Panc1 (cell line): ENCODE results near the gene RPH3AL. TPM values are rescaled to one million over a fixed set of nuclear protein-coding genes. Genes with fewer than 3 reads are reported as not detected.

Experiments used
- ATAC-seq: fragments of 200-7000 bp; cut with Tn5 transposase; 2 replicates; pipeline ENCODE4 v1.9.1; 2020; ENCODE audit warnings: mild to moderate bottlenecking, moderate library complexity
- BruUV-seq: library from RNA; stranded (reverse); fragments of 400-500 nt; replicated peaks from 2 replicates; lab custom pipeline; 2021; lab: Mats Ljungman, UMichigan
- CTCF ChIA-PET: fragments of 300-600 bp; sonication (Branson Sonifier 250); formaldehyde crosslinking; loops from one replicate; lab custom pipeline; 2022; ENCODE audit warnings: antibody characterized with exemption; lab: Charles Lee
- POLR2A ChIA-PET: fragments of 300-600 bp; sonication (Branson Sonifier 250); formaldehyde crosslinking; loops from one replicate; lab custom pipeline; 2022; ENCODE audit warnings: antibody characterized with exemption; lab: Charles Lee
- DNase-seq: peaks from one replicate; pipeline ENCODE4 v3.0.0-alpha.2; 2010; ENCODE audit warnings: low read depth, low spot score
- H3K27ac ChIP-seq: 2 replicates; pipeline ENCODE4 v1.5.1; 2011; ENCODE audit warnings: mild to moderate bottlenecking, low read length, inconsistent platforms
- H3K27me3 ChIP-seq: fragments of 200-500 bp; sonication (Bioruptor generic); 2 replicates; pipeline ENCODE4 v1.6.0; 2014; ENCODE audit warnings: low read length, inconsistent platforms; ENCODE audit not compliant: control insufficient read depth, insufficient read depth
- H3K36me3 ChIP-seq: fragments of 200-500 bp; sonication (Bioruptor generic); 2 replicates; pipeline ENCODE4 v1.5.1; 2014; ENCODE audit warnings: inconsistent platforms, mild to moderate bottlenecking, low read length, moderate library complexity; ENCODE audit not compliant: control insufficient read depth, insufficient read depth
- H3K4me1 ChIP-seq: 2 replicates; pipeline ENCODE4 v1.5.1; 2011; ENCODE audit warnings: inconsistent platforms, mild to moderate bottlenecking, low read length, moderate library complexity; ENCODE audit not compliant: control insufficient read depth, insufficient read depth
- H3K4me3 ChIP-seq, 2 experiments: 2 replicates each; pipeline ENCODE4 v1.5.1; 2011 to 2012; ENCODE audit warnings: low read depth in 2 of 2, low read length in 2 of 2, mild to moderate bottlenecking in 2 of 2, inconsistent platforms in 1 of 2, moderate library complexity in 1 of 2
- H3K9me3 ChIP-seq: fragments of 200-500 bp; sonication (Bioruptor generic); 2 replicates; pipeline ENCODE4 v1.5.1; 2014; ENCODE audit warnings: low read depth, mild to moderate bottlenecking, inconsistent platforms, low read length, moderate library complexity; ENCODE audit not compliant: control insufficient read depth, insufficient read depth
- CTCF ChIP-seq: fragments of 450-650 bp; IDR thresholded peaks from 2 replicates; pipeline ENCODE4 v1.5.1; 2017; ENCODE audit warnings: mild to moderate bottlenecking
- POLR2AphosphoS5 ChIP-seq: IDR thresholded peaks from 2 replicates; pipeline ENCODE4 v1.6.1; 2012; ENCODE audit warnings: mild to moderate bottlenecking, low read depth, low read length, moderate library complexity
- SIN3A ChIP-seq: IDR thresholded peaks from 2 replicates; pipeline ENCODE4 v1.6.1; 2012; ENCODE audit warnings: low read depth, mild to moderate bottlenecking, low read length, moderate library complexity, borderline replicate concordance; ENCODE audit not compliant: insufficient read depth
- TCF7L2 ChIP-seq: IDR thresholded peaks from 2 replicates; pipeline ENCODE4 v1.6.1; 2011; ENCODE audit warnings: mild to moderate bottlenecking, low read depth, low read length, inconsistent platforms
- in situ Hi-C: cut with HindIII; loops from 2 replicates; pipeline ENCODE4 v1.10.0; 2016; ENCODE audit warnings: low sequenced_read_pairs, low pct_unique_long_range_greater_than_20kb
- intact Hi-C: fragments of 100-400 bp; cut with micrococcal nuclease; formaldehyde crosslinking; loops from one replicate; pipeline ENCODE4 v1.10.0; 2022; ENCODE audit not compliant: unreplicated experiment
- total RNA-seq: library from RNA; stranded (reverse); gene quantifications from one replicate; pipeline ENCODE4 v1.2.1, GENCODE V29; 2021; ENCODE audit not compliant: unreplicated experiment
- TF ChIP-seq, protein P1 (sequence below), 2 experiments: IDR thresholded peaks; 2 replicates each; pipeline ENCODE4 v1.6.1; 2011 to 2012; ENCODE audit warnings: low read depth in 2 of 2, control low read depth in 1 of 2, low read length in 1 of 2, mild to moderate bottlenecking in 1 of 2, moderate library complexity in 1 of 2; ENCODE audit not compliant: insufficient read depth in 1 of 2

The RPH3AL gene
- total RNA-seq, 1 experiment from 2014 or later, result 2.2 TPM

DNA sequence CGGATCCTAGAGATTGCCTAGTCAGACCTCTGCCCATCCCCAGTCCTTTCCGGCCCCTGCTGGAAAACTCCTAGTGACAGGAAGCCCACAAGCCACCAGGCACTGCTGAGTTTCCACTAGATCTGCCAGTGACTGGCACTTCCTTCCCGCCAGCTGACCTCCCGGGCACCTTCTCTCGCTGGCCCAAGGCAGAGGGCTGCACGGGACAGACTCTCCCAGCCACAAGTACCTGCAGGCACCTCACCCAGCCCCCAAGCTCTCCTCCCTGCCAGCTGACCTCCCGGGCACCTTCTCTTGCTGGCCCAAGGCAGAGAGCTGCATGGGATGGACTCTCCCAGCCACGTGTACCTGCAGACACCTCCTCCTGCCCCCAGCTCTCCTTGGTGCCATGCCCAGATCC, 104.8 kb downstream of the RPH3AL start:
- Histone ChIP-seq H3K4me1 (no peaks in the 10 kb centered on the region), H3K36me3 (no peaks in the 10 kb centered on the region), H3K27me3 (no peaks in the 10 kb centered on the region), H3K4me3 (no peak overlapping the region), H3K9me3 (no peaks in the 10 kb centered on the region), H3K27ac (no peak overlapping the region)
- CTCF ChIA-PET, result interaction anchor here (0.6 kb wide), 1 partner anchor 69 kb away, joined by 5 read pairs; no protein-coding TSS in a partner anchor
- TF ChIP-seq, protein P1, sequence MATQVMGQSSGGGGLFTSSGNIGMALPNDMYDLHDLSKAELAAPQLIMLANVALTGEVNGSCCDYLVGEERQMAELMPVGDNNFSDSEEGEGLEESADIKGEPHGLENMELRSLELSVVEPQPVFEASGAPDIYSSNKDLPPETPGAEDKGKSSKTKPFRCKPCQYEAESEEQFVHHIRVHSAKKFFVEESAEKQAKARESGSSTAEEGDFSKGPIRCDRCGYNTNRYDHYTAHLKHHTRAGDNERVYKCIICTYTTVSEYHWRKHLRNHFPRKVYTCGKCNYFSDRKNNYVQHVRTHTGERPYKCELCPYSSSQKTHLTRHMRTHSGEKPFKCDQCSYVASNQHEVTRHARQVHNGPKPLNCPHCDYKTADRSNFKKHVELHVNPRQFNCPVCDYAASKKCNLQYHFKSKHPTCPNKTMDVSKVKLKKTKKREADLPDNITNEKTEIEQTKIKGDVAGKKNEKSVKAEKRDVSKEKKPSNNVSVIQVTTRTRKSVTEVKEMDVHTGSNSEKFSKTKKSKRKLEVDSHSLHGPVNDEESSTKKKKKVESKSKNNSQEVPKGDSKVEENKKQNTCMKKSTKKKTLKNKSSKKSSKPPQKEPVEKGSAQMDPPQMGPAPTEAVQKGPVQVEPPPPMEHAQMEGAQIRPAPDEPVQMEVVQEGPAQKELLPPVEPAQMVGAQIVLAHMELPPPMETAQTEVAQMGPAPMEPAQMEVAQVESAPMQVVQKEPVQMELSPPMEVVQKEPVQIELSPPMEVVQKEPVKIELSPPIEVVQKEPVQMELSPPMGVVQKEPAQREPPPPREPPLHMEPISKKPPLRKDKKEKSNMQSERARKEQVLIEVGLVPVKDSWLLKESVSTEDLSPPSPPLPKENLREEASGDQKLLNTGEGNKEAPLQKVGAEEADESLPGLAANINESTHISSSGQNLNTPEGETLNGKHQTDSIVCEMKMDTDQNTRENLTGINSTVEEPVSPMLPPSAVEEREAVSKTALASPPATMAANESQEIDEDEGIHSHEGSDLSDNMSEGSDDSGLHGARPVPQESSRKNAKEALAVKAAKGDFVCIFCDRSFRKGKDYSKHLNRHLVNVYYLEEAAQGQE (IDR thresholded peaks at IDR 0.05; ENCODE audit: insufficient read depth in 1 of 2, low read depth in 2 of 2, low read length in 1 of 2), result no peak
- TF ChIP-seq TCF7L2 (no peak), SIN3A (no peak), POLR2AphosphoS5 (no peak), CTCF (no peak)
- POLR2A ChIA-PET, result no interaction called here
- BruUV-seq, result no TSS peak
- intact Hi-C loops (no loop called here), in situ Hi-C loops (no loop called here)
- no peak for DNase-seq
- no peak; the same call in 1 of the 2 replicates for ATAC-seq

- TF ChIP-seq SIN3A (no peak), TCF7L2 (no peak), POLR2AphosphoS5 (no peak), CTCF (no peak)
- TF ChIP-seq, protein P1 (IDR thresholded peaks at IDR 0.05; ENCODE audit: insufficient read depth in 1 of 2, low read depth in 2 of 2, low read length in 1 of 2), result no peak
- POLR2A ChIA-PET, result no interaction called here
- BruUV-seq, result no TSS peak
- in situ Hi-C loops, result no loop called here
- Histone ChIP-seq H3K36me3 (no peaks in the 10 kb centered on the region), H3K4me1 (no peaks in the 10 kb centered on the region), H3K27ac (no peak overlapping the region), H3K27me3 (no peaks in the 10 kb centered on the region), H3K9me3 (no peaks in the 10 kb centered on the region), H3K4me3 (no peak overlapping the region)
- no peak for ATAC-seq
- intact Hi-C loops, result no loop called here
- DNase-seq, result no peak
- CTCF ChIA-PET, result no interaction called here
Observed at GRCh38 chr17:246851-247421, 105.7 kb downstream of the RPH3AL start.
